DND-41 (cell line): ENCODE results near the gene SLC25A21.

Experiments
- ATAC-seq: fragments of 200-7000 bp; cut with Tn5 transposase; 3 replicates; pipeline ENCODE4 v1.9.1; 2021; ENCODE audit warnings: low read depth; ENCODE audit not compliant: insufficient read depth
- DNase-seq: peaks from one replicate; pipeline ENCODE4 v3.0.0-alpha.2; 2020
- H2AFZ ChIP-seq: 2 replicates; pipeline ENCODE4 v1.6.0; 2012; ENCODE audit warnings: low read depth, low read length
- H3K27ac ChIP-seq: 2 replicates; pipeline ENCODE4 v1.5.1; 2012; ENCODE audit warnings: low read length, inconsistent platforms
- H3K27me3 ChIP-seq: fragments of 200-600 bp; sonication (generic); 2 replicates; pipeline ENCODE4 v1.6.0; 2012; ENCODE audit warnings: low read length, mild to moderate bottlenecking, inconsistent platforms; ENCODE audit not compliant: insufficient read depth, poor library complexity
- H3K36me3 ChIP-seq: 2 replicates; pipeline ENCODE4 v1.5.1; 2012; ENCODE audit warnings: low read length, inconsistent platforms; ENCODE audit not compliant: insufficient read depth
- H3K4me1 ChIP-seq: 2 replicates; pipeline ENCODE4 v1.5.1; 2012; ENCODE audit warnings: mild to moderate bottlenecking, low read length; ENCODE audit not compliant: insufficient read depth
- H3K4me2 ChIP-seq: 2 replicates; pipeline ENCODE4 v1.6.0; 2012; ENCODE audit warnings: mild to moderate bottlenecking, moderate library complexity, low read length, inconsistent platforms; ENCODE audit not compliant: insufficient read depth
- H3K4me3 ChIP-seq, 2 experiments: fragments of 200-600 bp in 1 of 2; shearing (Covaris generic) in 1 of 2; 2 replicates each; pipeline ENCODE4 v1.5.1; 2012 to 2016; ENCODE audit warnings: inconsistent platforms in 2 of 2, low read length in 2 of 2, mild to moderate bottlenecking in 2 of 2, low read depth in 1 of 2, moderate library complexity in 1 of 2
- H3K79me2 ChIP-seq: 2 replicates; pipeline ENCODE4 v1.6.0; 2012; ENCODE audit warnings: low read length, inconsistent platforms; ENCODE audit not compliant: insufficient read depth
- H3K9ac ChIP-seq: 2 replicates; pipeline ENCODE4 v1.6.0; 2012; ENCODE audit warnings: low read depth, mild to moderate bottlenecking, inconsistent platforms, low read length, moderate library complexity
- H3K9me3 ChIP-seq: 2 replicates; pipeline ENCODE4 v1.5.1; 2012; ENCODE audit warnings: low read length, moderate library complexity, mild to moderate bottlenecking, inconsistent platforms; ENCODE audit not compliant: insufficient read depth, severe bottlenecking
- H4K20me1 ChIP-seq: 2 replicates; pipeline ENCODE4 v1.6.0; 2012; ENCODE audit warnings: low read length; ENCODE audit not compliant: insufficient read depth
- EZH2 ChIP-seq: IDR thresholded peaks from 3 replicates; pipeline ENCODE4 v1.6.1; 2012; ENCODE audit warnings: borderline replicate concordance, low read depth, mild to moderate bottlenecking, moderate library complexity, low read length, inconsistent platforms; ENCODE audit not compliant: severe bottlenecking
- TF ChIP-seq, protein P1 (sequence below): IDR thresholded peaks from 2 replicates; pipeline ENCODE4 v1.5.1; 2012; ENCODE audit warnings: borderline replicate concordance, low read length, moderate library complexity, mild to moderate bottlenecking; ENCODE audit not compliant: poor library complexity, severe bottlenecking; ENCODE audit errors: extremely low read depth

SLC25A21 gene

DNA sequence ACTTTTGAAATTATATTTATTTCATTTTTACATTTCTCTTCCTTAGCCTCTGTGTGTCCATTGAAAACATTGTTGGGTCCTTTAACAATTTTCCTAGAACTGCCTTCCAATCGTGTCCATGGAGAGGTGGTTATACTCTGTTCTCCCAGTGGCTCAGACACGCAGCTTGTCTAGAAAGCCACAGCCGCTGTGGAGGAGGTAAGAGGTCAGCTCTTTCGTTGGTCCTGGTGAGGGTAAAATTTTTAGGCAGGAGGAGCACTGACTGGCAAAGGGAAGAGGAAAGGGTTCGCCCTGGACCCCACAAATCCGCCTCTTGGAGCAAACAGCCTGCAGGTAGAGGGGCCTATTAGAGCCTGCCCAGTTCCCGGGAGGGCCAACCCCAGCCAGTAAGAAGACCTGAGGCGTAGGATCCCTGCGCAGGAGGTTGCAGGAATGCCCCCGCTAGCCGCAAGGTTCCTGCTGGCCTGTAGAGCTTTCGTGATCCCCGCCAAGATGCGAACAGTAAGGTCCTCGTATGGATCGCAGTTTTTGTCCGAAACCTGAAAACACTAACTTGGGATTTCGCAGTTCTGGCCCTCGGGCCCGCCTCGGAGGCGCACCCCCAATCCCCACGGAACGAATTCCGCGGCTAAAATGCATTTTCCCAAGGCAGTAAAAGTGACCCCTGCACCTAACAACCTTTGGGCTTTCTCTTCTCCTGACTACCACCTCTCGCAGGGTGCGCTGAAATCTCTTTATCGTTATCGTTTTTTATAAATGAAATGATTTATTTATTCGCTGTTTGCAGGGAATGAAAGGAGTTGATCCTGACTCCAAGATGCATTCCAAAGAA, 518.2 kb downstream of the SLC25A21 start:
- no peaks in the 10 kb centered on the region for H3K36me3 ChIP-seq
- H4K20me1 ChIP-seq: no peaks in the 10 kb centered on the region
- H2AFZ ChIP-seq: no peak overlapping the region
- no peaks in the 10 kb centered on the region for H3K27me3 ChIP-seq
- ATAC-seq (no peak), DNase-seq (no peak)
- no peak overlapping the region for H3K4me2 ChIP-seq
- no peaks in the 10 kb centered on the region for H3K4me1 ChIP-seq
- H3K27ac ChIP-seq: no peak overlapping the region
- H3K79me2 ChIP-seq: no peaks in the 10 kb centered on the region
- H3K9me3 ChIP-seq: peaks cover 14% of the 10 kb centered on the region
- TF ChIP-seq, protein P1, sequence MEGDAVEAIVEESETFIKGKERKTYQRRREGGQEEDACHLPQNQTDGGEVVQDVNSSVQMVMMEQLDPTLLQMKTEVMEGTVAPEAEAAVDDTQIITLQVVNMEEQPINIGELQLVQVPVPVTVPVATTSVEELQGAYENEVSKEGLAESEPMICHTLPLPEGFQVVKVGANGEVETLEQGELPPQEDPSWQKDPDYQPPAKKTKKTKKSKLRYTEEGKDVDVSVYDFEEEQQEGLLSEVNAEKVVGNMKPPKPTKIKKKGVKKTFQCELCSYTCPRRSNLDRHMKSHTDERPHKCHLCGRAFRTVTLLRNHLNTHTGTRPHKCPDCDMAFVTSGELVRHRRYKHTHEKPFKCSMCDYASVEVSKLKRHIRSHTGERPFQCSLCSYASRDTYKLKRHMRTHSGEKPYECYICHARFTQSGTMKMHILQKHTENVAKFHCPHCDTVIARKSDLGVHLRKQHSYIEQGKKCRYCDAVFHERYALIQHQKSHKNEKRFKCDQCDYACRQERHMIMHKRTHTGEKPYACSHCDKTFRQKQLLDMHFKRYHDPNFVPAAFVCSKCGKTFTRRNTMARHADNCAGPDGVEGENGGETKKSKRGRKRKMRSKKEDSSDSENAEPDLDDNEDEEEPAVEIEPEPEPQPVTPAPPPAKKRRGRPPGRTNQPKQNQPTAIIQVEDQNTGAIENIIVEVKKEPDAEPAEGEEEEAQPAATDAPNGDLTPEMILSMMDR: no peak
- no peak for TF ChIP-seq EZH2
- H3K4me3 ChIP-seq: no peak overlapping the region
- no peak overlapping the region for H3K9ac ChIP-seq

DNA sequence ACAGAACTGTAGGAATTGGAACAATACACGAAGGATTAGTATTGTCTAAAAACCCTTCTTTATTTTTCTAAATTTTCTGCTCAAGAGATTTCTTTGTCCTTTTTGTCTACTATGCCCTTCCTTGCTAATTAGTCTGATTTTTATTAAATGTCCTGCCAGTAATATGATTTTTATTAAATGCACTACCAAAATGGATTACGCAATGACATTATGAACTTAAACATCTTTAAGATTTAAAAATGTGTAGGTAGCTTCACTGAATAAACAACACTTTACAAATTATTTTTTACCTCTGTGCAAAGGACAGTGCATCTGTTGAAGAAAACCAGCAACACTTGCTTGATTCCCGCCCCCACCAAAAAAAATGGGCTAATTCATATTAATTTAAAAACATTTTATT, 519.0 kb downstream of the SLC25A21 start:
- no peak for DNase-seq
- no peak for ATAC-seq
- no peaks in the 10 kb centered on the region for H4K20me1 ChIP-seq
- H3K36me3 ChIP-seq: no peaks in the 10 kb centered on the region
- no peak overlapping the region for H3K9ac ChIP-seq
- TF ChIP-seq, protein P1: no peak
- no peak for TF ChIP-seq EZH2
- no peaks in the 10 kb centered on the region for H3K27me3 ChIP-seq
- H3K4me3 ChIP-seq: no peak overlapping the region
- H3K4me2 ChIP-seq: no peak overlapping the region
- peaks cover 14% of the 10 kb centered on the region for H3K9me3 ChIP-seq
- H3K4me1 ChIP-seq: no peaks in the 10 kb centered on the region
- H3K79me2 ChIP-seq: no peaks in the 10 kb centered on the region
- no peak overlapping the region for H2AFZ ChIP-seq
- H3K27ac ChIP-seq: no peak overlapping the region

DNA sequence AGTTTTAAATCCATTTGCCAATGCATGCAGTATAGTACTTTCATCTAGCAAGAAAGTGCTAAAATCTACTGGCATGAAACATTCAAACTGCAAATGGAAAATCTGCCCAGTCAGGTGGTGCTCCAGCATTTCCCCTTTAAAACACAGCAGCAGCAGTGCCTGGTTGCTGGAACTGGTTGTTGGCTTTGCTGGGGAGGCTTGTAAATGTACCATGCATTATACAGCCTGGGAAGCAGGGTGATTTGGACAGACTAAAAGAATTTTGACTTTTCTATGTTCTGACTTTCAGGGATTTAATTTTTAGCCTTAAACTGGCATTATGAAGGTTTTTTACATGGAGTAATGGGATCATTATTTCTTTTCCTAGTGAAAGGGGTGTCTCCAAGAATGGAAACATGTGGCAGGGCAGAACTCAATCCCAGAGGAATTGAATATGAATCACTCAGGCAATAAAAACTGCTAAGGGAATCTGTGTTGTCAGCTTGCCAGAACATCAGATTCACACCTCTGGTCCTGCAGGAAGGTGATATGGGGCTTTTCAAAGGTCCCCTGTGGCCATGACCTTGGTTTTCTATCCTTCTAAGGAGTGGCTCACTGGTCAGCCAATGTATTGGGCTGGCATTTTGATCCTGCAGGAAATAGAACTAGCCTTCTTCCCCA, 519.7 kb downstream of the SLC25A21 start:
- no peak for DNase-seq
- H3K27me3 ChIP-seq: no peaks in the 10 kb centered on the region
- TF ChIP-seq EZH2: no peak
- TF ChIP-seq, protein P1: no peak

More for the DNA sequence above, 519.7 kb downstream of the SLC25A21 start:
- Histone ChIP-seq H3K27ac (no peak overlapping the region), H3K9me3 (peaks cover 14% of the 10 kb centered on the region), H3K9ac (no peak overlapping the region), H3K36me3 (no peaks in the 10 kb centered on the region), H3K4me3 (no peak overlapping the region), H2AFZ (no peak overlapping the region), H3K4me1 (no peaks in the 10 kb centered on the region), H3K4me2 (no peak overlapping the region), H3K79me2 (no peaks in the 10 kb centered on the region), H4K20me1 (no peaks in the 10 kb centered on the region)
- no peak for ATAC-seq
